OCI-LY1 (cell line): Measurements from ENCODE around the gene CALM3.

Experiments
- H2AFZ ChIP-seq: fragments of 200-600 bp; sonication (generic), shearing (Covaris generic); 2 replicates; pipeline ENCODE4 v1.6.0; 2014; ENCODE audit warnings: antibody characterized with exemption, mild to moderate bottlenecking, low read length
- H3F3A ChIP-seq: fragments of 200-600 bp; sonication (generic), shearing (Covaris generic); 2 replicates; pipeline ENCODE4 v1.6.0; 2014; ENCODE audit warnings: mild to moderate bottlenecking, antibody characterized with exemption, low read length, moderate library complexity; ENCODE audit not compliant: insufficient read depth
- H3K27ac ChIP-seq: fragments of 200-600 bp; sonication (generic); 2 replicates; pipeline ENCODE4 v1.5.1; 2014; ENCODE audit warnings: low read length, mixed run types, mild to moderate bottlenecking, low read depth; ENCODE audit not compliant: poor library complexity, severe bottlenecking
- H3K27me3 ChIP-seq: fragments of 200-600 bp; sonication (generic); 2 replicates; pipeline ENCODE4 v1.6.0; 2014; ENCODE audit warnings: antibody characterized with exemption, mild to moderate bottlenecking, low read length, moderate library complexity; ENCODE audit not compliant: insufficient read depth
- H3K36me3 ChIP-seq: fragments of 200-600 bp; sonication (generic); 2 replicates; pipeline ENCODE4 v1.6.1; 2014; ENCODE audit warnings: mild to moderate bottlenecking, antibody characterized with exemption, low read length, moderate library complexity, mixed read lengths; ENCODE audit not compliant: insufficient read depth
- H3K4me1 ChIP-seq: fragments of 200-600 bp; sonication (generic); 2 replicates; pipeline ENCODE4 v1.5.1; 2014; ENCODE audit warnings: mild to moderate bottlenecking, low read length, moderate library complexity; ENCODE audit not compliant: insufficient read depth, severe bottlenecking
- H3K4me2 ChIP-seq: fragments of 200-600 bp; sonication (generic), shearing (Covaris generic); 2 replicates; pipeline ENCODE4 v1.6.1; 2014; ENCODE audit warnings: low read length
- H3K4me3 ChIP-seq: fragments of 200-600 bp; sonication (generic); 2 replicates; pipeline ENCODE4 v1.5.1; 2014; ENCODE audit warnings: low read length, low read depth, mild to moderate bottlenecking, mixed read lengths; ENCODE audit not compliant: poor library complexity, severe bottlenecking
- H3K79me2 ChIP-seq: fragments of 200-600 bp; shearing (Covaris generic); 2 replicates; pipeline ENCODE4 v1.6.1; 2016; ENCODE audit warnings: mixed run types, low read length, mixed read lengths; ENCODE audit not compliant: insufficient read depth
- H3K9ac ChIP-seq: fragments of 200-600 bp; sonication (generic), shearing (Covaris generic); 2 replicates; pipeline ENCODE4 v1.6.1; 2014; ENCODE audit warnings: mild to moderate bottlenecking, low read length, mixed read lengths
- H3K9me2 ChIP-seq: fragments of 200-600 bp; sonication (generic), shearing (Covaris generic); 2 replicates; pipeline ENCODE4 v1.6.1; 2014; ENCODE audit warnings: low read depth, mild to moderate bottlenecking, low read length, mixed read lengths
- H3K9me3 ChIP-seq: fragments of 200-600 bp; shearing (Covaris generic); 2 replicates; pipeline ENCODE4 v1.6.1; 2014; ENCODE audit warnings: low read length, mixed read lengths
- H4K20me1 ChIP-seq: fragments of 200-600 bp; sonication (generic), shearing (Covaris generic); 2 replicates; pipeline ENCODE4 v1.6.0; 2016; ENCODE audit warnings: mild to moderate bottlenecking, low read length; ENCODE audit not compliant: insufficient read depth
- CTCF ChIP-seq: fragments of 200-600 bp; sonication (generic), shearing (Covaris generic); IDR thresholded peaks from 2 replicates; pipeline ENCODE4 v1.5.1; 2017; ENCODE audit warnings: mild to moderate bottlenecking, antibody characterized with exemption, low read length, moderate library complexity, mixed read lengths
- EZH2 ChIP-seq: fragments of 200-600 bp; sonication (generic), shearing (Covaris generic); IDR thresholded peaks from 2 replicates; pipeline ENCODE4 v1.8.0; 2017; ENCODE audit warnings: borderline replicate concordance, mixed run types, mild to moderate bottlenecking, antibody characterized with exemption, low read length, moderate library complexity, mixed read lengths

Gene CALM3

DNA sequence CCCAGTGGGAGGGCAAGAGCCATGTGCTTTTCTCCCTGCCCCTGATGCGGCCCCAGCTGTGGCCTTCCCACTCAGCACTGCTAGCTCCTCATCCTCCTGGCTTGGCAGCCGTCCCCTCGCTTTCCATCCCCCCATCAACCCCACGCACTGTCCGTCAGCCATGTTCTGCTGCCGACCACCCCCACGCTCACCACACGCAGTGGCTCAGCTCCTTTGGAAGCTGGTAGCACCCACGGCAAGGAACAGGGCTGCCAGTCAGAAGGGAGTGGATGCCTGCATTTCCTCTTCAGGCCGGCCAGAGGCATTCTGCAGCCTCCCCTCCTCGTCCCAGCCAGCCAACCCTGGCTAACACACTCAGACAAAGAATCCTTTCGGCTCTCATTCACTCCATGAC, 6.3 kb downstream of the CALM3 start:
- Histone ChIP-seq H3K79me2 (peaks cover 9% of the 10 kb centered on the region; the same call in 1 of the 2 replicates), H2AFZ (no peak overlapping the region), H3K27ac (no peak overlapping the region), H3K27me3 (no peaks in the 10 kb centered on the region), H3K9me2 (no peaks in the 10 kb centered on the region), H3K4me2 (no peak overlapping the region), H3K9me3 (no peaks in the 10 kb centered on the region), H3K4me1 (peaks cover 28% of the 10 kb centered on the region), H3K4me3 (no peak overlapping the region), H3K36me3 (peaks cover 56% of the 10 kb centered on the region), H4K20me1 (no peaks in the 10 kb centered on the region), H3F3A (no peaks in the 10 kb centered on the region; the same call in 1 of the 2 replicates), H3K9ac (no peak overlapping the region)
- TF ChIP-seq CTCF: no peak
- TF ChIP-seq EZH2: no peak

GRCh38 chr19:46608178-46608577, 7.0 kb downstream of the CALM3 start:
- H3K4me1 ChIP-seq: peaks cover 25% of the 10 kb centered on the region
- no peaks in the 10 kb centered on the region for H4K20me1 ChIP-seq
- no peak overlapping the region for H3K9ac ChIP-seq
- H2AFZ ChIP-seq: no peak overlapping the region
- no peaks in the 10 kb centered on the region for H3K9me2 ChIP-seq
- TF ChIP-seq CTCF (no peak), EZH2 (no peak)
- no peaks in the 10 kb centered on the region for H3K27me3 ChIP-seq
- H3K4me2 ChIP-seq: no peak overlapping the region
- H3F3A ChIP-seq: no peaks in the 10 kb centered on the region; the same call in 1 of the 2 replicates
- peaks cover 3% of the 10 kb centered on the region; the same call in 1 of the 2 replicates for H3K79me2 ChIP-seq
- H3K36me3 ChIP-seq: peaks cover 56% of the 10 kb centered on the region
- H3K9me3 ChIP-seq: no peaks in the 10 kb centered on the region
- H3K27ac ChIP-seq: no peak overlapping the region
- no peak overlapping the region for H3K4me3 ChIP-seq

GRCh38 chr19:46608581-46609345, 7.6 kb downstream of the CALM3 start:
- H3K4me3 ChIP-seq: no peak overlapping the region
- no peak overlapping the region for H3K4me2 ChIP-seq
- H3K4me1 ChIP-seq: peaks cover 19% of the 10 kb centered on the region
- no peak overlapping the region for H3K9ac ChIP-seq
- H3K9me2 ChIP-seq: no peaks in the 10 kb centered on the region
- no peak overlapping the region for H2AFZ ChIP-seq
- H3K27ac ChIP-seq: no peak overlapping the region
- H3F3A ChIP-seq: no peaks in the 10 kb centered on the region; the same call in 1 of the 2 replicates
- TF ChIP-seq EZH2 (no peak), CTCF (no peak)
- no peaks in the 10 kb centered on the region for H3K27me3 ChIP-seq
- H4K20me1 ChIP-seq: no peaks in the 10 kb centered on the region
- no peaks in the 10 kb centered on the region; the same call in 1 of the 2 replicates for H3K79me2 ChIP-seq
- H3K36me3 ChIP-seq: peaks cover 56% of the 10 kb centered on the region
- H3K9me3 ChIP-seq: no peaks in the 10 kb centered on the region
